H4 (cell line): Measurements from ENCODE around the gene GOLGA8T. TPM values are rescaled to one million over a fixed set of nuclear protein-coding genes. Genes with fewer than 3 reads are reported as not detected.
"Not testable (repeated sequence)": the region's sequence is repeated elsewhere in the genome, so short reads cannot be mapped to it uniquely, and the experiment has no call there.

ENCODE experiments used
- DNase-seq: peaks from one replicate; pipeline ENCODE4 v3.0.0-alpha.2; 2015; ENCODE audit warnings: low spot score
- total RNA-seq: library from RNA; depleted of rRNA; stranded (reverse); fragments of >200 nt; shearing (Covaris generic); gene quantifications from 2 replicates; pipeline ENCODE4 v1.2.3, GENCODE V29; 2014; rRNA removed

Gene GOLGA8T
- total RNA-seq, 1 experiment from 2014 or later, result not detected

DNA sequence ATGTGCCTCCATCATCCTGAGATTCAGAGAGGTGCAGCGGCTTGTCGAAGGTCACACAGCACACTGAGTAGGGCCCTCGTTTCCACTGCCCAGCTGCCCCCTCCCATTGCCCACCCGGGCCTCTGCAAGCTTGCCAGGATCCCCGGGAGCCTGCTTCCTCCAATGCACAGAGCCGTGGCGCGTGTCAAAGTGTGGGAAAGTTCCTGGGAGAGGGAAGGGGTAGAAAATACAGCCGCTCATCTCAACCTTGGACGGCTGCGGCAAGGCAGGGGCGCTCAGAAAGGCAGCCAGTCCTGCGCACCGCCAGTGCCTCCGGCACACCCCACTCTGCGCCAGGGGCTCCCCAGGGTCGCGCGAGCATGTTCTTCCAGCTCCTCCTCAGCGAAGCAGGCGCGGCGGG lies 56.3 kb downstream of the GOLGA8T start:
- not testable (repeated sequence) for DNase-seq

DNA sequence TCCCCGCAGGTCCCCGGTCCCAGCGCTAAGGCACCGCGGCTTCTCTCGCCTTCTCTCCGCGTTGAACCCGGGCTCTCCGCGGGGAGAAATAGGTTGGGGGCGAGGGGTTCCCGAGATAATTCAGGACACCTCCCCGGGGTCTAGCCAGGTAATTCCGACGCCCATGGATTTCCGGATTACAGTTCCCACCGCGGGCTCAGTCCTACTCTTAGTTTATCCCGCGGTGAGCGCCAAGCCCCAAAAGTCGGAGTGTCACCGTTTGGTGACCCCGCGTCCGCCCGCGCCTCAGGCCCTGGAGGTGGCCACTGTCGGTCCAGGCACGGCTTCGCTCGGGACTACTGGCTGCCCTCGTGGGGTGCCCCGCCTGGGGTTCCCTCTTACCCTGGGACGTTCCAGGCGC lies 56.8 kb downstream of the GOLGA8T start:
- not testable (repeated sequence) for DNase-seq

DNA sequence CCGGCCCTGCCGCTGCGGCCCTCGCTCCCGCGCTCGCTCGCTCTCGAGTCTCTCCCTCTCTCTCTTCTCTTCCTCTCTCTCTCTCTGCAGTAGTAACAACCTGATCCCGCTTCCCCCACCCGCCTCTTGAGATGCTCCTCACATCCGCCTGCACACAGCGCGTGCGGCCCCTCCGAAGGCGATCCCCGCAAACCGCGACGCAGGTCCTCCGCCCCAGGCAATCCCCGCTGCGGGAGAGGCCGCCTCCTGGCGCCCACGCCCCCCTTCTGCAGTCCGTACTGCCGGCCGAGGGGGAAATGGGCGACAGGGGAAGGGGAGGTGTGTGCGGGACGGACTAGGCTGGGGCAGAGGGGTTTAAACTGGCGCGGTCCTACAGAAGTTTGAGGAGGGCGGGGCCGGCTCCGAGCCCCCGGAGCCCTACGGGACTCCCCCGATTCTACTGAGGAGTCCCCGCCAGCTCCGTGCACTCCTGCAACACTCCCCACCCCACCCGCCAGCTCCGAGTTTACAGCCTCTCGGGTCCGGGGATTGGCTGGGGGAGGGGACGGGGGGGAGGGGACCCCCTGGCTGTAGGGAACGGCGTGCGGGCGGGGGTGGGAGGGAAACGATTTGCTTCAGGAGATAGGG lies 57.4 kb downstream of the GOLGA8T start:
- DNase-seq, result not testable (repeated sequence)

DNA sequence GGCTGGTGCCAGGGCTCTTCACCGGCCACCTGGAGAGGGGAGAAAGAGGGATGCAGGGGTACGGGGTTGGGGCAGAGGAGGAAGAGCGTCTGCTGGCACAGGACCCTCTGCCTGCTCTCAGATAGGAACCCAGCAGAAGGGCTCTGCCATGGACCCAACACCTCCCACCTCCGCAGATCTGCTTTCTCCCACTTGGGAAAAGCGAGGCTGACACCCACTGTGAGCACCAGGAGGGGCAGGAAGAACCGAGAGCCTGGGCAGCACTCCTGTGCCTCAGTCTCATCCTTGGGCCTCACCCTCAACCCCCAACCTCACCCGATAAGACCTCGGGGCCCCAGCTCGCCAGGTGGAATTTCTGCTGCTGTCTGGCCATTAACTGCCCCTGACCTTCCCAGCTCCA lies 58.0 kb downstream of the GOLGA8T start:
- DNase-seq, result not testable (repeated sequence)

Other genes with a start within 250 kb of the GOLGA8T start
- not detected in 2 replicates for gene GOLGA8J, start 52.1 kb upstream of the GOLGA8T start, total RNA-seq